ENCODE results near the gene ANKRD24.

- no peak for TF ChIP-seq CTCF (IDR thresholded peaks at IDR 0.05; ENCODE audit: poor library complexity, severe bottlenecking)
- TF ChIP-seq EZH2 (IDR thresholded peaks at IDR 0.05; ENCODE audit: borderline replicate concordance, insufficient read depth, low read length, poor library complexity, severe bottlenecking) = no peak
- TF ChIP-seq EP300 (conservative IDR thresholded peaks at IDR 0.05; ENCODE audit: poor library complexity, severe bottlenecking) = no peak
Observed at GRCh38 chr19:4175669-4175931, 6.9 kb upstream of the ANKRD24 start.
